HG03354 (cell line): ENCODE results near the gene CYB5B.

Experiments
- ATAC-seq: cut with Tn5 transposase; IDR thresholded peaks from one replicate; pipeline ENCODE4 v1.9.1; 2021; ENCODE audit warnings: mild to moderate bottlenecking; ENCODE audit not compliant: unreplicated experiment, poor library complexity, severe bottlenecking

The CYB5B gene

DNA sequence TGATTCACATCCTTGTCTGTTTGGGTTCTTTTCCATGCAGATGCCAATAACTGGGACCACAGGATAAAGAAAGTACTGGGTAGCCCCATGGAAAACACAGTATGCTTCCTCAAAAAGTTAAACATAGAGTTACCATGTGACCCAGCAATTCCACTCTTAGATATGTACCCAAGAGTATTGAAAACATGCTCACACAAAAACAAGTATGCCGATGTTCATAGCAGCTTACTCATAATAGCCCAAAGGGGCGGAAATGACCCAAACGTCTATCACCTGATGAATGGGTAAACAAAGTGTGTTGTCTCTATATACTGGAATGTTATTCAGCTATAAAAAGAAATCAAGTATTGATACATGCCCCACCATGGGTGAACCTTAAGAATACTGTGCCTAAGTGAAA is 55.4 kb downstream of the CYB5B start:
- ATAC-seq = no peak

DNA sequence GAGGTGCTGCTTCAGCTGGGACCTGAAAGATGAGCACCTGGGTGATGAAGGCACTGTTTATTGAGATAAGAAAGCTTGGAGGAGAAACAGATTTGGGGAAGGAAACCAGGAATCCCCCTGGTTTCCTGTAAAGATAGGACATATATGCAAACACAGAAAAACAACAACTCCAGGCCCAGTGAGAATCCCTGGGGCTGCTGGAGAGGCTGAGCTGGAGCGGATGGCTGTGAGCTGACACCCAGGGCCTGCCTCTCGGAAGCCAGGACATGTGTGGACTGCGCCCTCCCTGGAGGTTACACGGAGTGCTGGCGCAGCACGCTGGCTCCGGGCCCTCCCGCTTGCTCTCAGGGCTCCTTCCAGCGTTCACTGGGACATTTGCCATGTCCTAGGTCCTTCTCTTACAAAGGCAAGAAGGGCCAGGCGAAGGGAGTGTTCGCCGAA is 57.5 kb downstream of the CYB5B start:
- no peak for ATAC-seq

- no peak for ATAC-seq
Observed at GRCh38 chr16:69482410-69482991, 58.1 kb downstream of the CYB5B start.

DNA sequence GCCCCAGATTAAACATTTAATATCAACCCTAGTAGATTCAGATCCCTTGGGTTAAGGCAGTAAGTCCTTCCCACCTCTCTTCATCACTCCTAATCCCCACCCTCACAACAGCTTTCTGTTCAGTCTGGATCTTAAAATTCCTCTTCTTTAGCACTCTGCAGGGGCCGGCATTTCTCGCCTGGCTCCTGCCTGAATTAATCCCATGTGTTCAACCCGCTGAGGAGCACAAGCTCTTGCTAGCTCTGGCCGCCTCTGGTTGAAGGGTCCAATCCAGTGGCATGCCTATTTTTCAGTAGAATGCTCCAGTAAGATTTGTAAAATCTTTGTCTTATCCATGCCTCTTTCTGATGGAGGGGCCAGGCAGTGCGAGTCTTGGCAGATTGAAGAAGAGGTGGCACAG is 59.2 kb downstream of the CYB5B start:
- ATAC-seq = no peak

DNA sequence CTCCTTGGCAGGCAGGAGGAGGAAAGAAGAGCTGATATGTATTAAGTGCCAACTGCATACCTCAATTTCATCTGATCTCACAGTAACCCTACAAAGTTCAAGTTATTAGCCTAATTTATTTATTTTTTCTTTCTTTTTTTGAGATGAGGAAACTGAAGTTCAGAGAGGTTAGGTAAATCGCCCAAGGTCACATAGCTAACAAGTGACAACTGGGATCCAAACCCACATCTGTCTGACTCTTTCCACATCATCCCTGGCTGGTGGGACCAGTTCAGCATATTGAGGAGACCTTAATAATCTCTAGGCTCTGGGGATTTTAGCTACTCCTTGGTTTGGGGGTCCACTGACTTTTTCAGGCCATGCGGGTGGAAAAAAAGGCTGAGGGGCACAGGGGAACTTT is 60.9 kb downstream of the CYB5B start:
- ATAC-seq = no peak

- ATAC-seq = no peak
Observed at GRCh38 chr16:69485816-69486215, 61.4 kb downstream of the CYB5B start.

DNA sequence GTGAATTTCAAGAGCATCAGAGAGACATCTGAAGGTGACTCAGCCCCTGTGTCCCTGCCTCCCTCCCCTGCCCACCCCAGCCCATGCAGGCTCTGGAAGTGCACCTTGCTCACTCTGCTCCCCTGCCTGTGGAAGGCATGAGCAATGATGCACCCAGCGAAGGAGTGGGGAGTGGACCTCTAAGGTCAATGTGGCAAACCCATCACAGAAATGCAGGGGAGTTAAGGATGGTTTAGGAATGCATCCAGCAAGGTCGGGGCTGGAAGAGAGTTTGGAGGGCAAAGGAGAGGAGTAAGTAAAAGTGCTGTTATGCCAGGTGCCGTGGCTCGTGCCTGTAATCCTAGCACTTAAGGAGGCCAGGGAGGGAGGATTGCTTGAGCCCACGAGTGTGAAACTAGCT is 61.9 kb downstream of the CYB5B start:
- no peak for ATAC-seq

DNA sequence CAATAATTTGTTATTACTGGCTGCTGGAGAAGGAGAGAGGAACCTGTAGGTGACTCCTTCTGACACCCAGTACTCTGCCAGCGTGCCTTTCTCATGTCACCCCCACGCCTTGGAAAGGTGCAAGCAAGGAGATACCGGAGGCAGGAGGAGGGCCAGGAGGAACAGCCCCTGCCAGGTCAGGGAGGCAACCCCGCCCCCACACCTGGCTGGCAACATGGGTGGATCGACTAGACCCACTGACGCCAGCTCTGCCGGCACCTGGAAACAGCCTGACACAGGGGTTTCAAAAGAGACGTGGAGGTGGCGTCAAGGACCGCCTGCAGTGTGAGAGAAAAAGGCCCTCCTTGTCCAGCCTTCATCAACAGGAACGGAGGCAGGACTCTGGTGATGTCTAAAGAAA is 62.3 kb downstream of the CYB5B start:
- ATAC-seq = no peak

GRCh38 chr16:69490707-69491324 is 66.4 kb downstream of the CYB5B start:
- ATAC-seq = no peak

- ATAC-seq = no peak
Observed at GRCh38 chr16:69494991-69495392, 70.6 kb downstream of the CYB5B start.

- no peak for ATAC-seq
Observed at GRCh38 chr16:69495821-69496220, 71.4 kb downstream of the CYB5B start.

- ATAC-seq = no peak
Observed at GRCh38 chr16:69496376-69496775, 72.0 kb downstream of the CYB5B start.

- no peak for ATAC-seq
Observed at GRCh38 chr16:69496896-69497295, 72.5 kb downstream of the CYB5B start.

GRCh38 chr16:69497876-69498596 is 73.6 kb downstream of the CYB5B start:
- no peak for ATAC-seq

DNA sequence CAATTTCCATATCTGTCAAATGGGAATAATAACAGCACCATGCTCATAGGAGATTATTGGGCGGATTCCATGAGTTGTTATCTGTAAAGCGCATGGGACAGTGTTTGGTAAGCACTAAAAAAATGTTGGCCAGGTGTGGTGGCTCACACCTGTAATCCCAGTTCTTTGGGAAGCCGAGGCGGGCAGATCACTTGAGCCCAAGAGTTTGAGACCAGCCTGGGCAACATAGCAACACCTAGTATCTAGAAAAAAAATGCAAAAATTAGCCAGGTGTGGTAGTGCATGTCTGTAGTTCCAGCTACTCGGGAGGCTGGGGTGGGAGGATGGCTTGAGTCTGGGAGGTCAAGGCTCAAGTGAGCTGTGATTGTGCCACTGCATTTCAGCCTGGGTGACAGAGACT is 74.5 kb downstream of the CYB5B start:
- ATAC-seq = no peak

- ATAC-seq = no peak
Observed at GRCh38 chr16:69499541-69500230, 75.3 kb downstream of the CYB5B start.

- no peak for ATAC-seq
Observed at GRCh38 chr16:69500496-69500895, 76.1 kb downstream of the CYB5B start.

GRCh38 chr16:69501956-69502745 is 77.7 kb downstream of the CYB5B start:
- no peak for ATAC-seq

GRCh38 chr16:69503244-69503643 is 78.8 kb downstream of the CYB5B start:
- ATAC-seq = no peak
